Uterus (tissue), 2 donors: ENCODE results near the gene CDKN1C.

Experiments used
- POLR2A ChIP-seq, 2 donors: fragments of 450-650 bp; IDR thresholded peaks; one replicate each; pipeline ENCODE4 v1.6.1; 2016; ENCODE audit warnings: antibody characterized with exemption in 2 of 2, mild to moderate bottlenecking in 1 of 2, moderate library complexity in 1 of 2
- TF ChIP-seq, protein P1 (sequence below), 4 experiments: fragments of 200-600 bp in 2 of 4; fragments of 450-650 bp in 2 of 4; sonication (generic) in 2 of 4; IDR thresholded peaks; one replicate each; pipeline ENCODE4 v1.5.1; 2016 to 2019; ENCODE audit warnings: antibody characterized with exemption in 4 of 4, mild to moderate bottlenecking in 2 of 4, moderate library complexity in 1 of 4

GRCh38 chr11:2927121-2927800 lies 41.7 kb upstream of the CDKN1C start:
- TF ChIP-seq, protein P1, sequence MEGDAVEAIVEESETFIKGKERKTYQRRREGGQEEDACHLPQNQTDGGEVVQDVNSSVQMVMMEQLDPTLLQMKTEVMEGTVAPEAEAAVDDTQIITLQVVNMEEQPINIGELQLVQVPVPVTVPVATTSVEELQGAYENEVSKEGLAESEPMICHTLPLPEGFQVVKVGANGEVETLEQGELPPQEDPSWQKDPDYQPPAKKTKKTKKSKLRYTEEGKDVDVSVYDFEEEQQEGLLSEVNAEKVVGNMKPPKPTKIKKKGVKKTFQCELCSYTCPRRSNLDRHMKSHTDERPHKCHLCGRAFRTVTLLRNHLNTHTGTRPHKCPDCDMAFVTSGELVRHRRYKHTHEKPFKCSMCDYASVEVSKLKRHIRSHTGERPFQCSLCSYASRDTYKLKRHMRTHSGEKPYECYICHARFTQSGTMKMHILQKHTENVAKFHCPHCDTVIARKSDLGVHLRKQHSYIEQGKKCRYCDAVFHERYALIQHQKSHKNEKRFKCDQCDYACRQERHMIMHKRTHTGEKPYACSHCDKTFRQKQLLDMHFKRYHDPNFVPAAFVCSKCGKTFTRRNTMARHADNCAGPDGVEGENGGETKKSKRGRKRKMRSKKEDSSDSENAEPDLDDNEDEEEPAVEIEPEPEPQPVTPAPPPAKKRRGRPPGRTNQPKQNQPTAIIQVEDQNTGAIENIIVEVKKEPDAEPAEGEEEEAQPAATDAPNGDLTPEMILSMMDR (IDR thresholded peaks at IDR 0.05): no peak
- TF ChIP-seq POLR2A (IDR thresholded peaks at IDR 0.05): no peak
